ENCODE results near the gene DNAJC6. TPM values are rescaled to one million over a fixed set of nuclear protein-coding genes. Genes with fewer than 3 reads are reported as not detected.

The DNAJC6 gene
- total RNA-seq, 4 donors from 2014 or later: 0.10 to 0.75 (median 0.36) TPM; not detected in 1

- H3K36me3 ChIP-seq: no peaks in the 10 kb centered on the region
- TF ChIP-seq POLR2A (IDR thresholded peaks at IDR 0.05): no peak
- TF ChIP-seq CTCF (IDR thresholded peaks at IDR 0.05 in 4 of 5, conservative IDR thresholded peaks at IDR 0.05 in 1 of 5): no peak
- H3K9me3 ChIP-seq: no peaks in the 10 kb centered on the region
- H3K27ac ChIP-seq: no peak overlapping the region
- ATAC-seq (no peak), DNase-seq (no peak)
- no peaks in the 10 kb centered on the region for H3K27me3 ChIP-seq
- H3K4me1 ChIP-seq: no peaks in the 10 kb centered on the region
- intact Hi-C loops (cut with DNase I; ENCODE audit: low total_unique reads) (no loop called here), in situ Hi-C loops (cut with MboI; ENCODE audit: low sequenced_read_pairs in 4 of 4) (loop anchor here in 1 of 4 donors (25.0 kb wide), 1 partner anchor 547 kb away; no protein-coding TSS in a partner anchor)
- no peak overlapping the region for H3K4me3 ChIP-seq
Observed at GRCh38 chr1:65409314-65409713, 100.0 kb downstream of the DNAJC6 start.

- Histone ChIP-seq H3K27me3 (no peaks in the 10 kb centered on the region), H3K4me1 (no peaks in the 10 kb centered on the region), H3K4me3 (no peak overlapping the region), H3K9me3 (no peaks in the 10 kb centered on the region), H3K36me3 (no peaks in the 10 kb centered on the region), H3K27ac (no peak overlapping the region)
- TF ChIP-seq CTCF (IDR thresholded peaks at IDR 0.05 in 4 of 5, conservative IDR thresholded peaks at IDR 0.05 in 1 of 5) (no peak), POLR2A (IDR thresholded peaks at IDR 0.05) (no peak)
- intact Hi-C loops (cut with DNase I; ENCODE audit: low total_unique reads) (no loop called here), in situ Hi-C loops (cut with MboI; ENCODE audit: low sequenced_read_pairs in 4 of 4) (loop anchor here in 1 of 4 donors (25.0 kb wide), 1 partner anchor 548 kb away; no protein-coding TSS in a partner anchor)
- ATAC-seq (no peak), DNase-seq (no peak)
Observed at GRCh38 chr1:65409816-65410326, 100.5 kb downstream of the DNAJC6 start.

GRCh38 chr1:65412256-65412983 is 103.1 kb downstream of the DNAJC6 start:
- no peak for DNase-seq
- Histone ChIP-seq H3K4me1 (no peaks in the 10 kb centered on the region), H3K36me3 (no peaks in the 10 kb centered on the region), H3K27ac (no peak overlapping the region), H3K27me3 (no peaks in the 10 kb centered on the region), H3K9me3 (no peaks in the 10 kb centered on the region), H3K4me3 (no peak overlapping the region)
- in situ Hi-C loops (cut with MboI; ENCODE audit: low sequenced_read_pairs in 4 of 4): loop anchor here in 1 of 4 donors (25.0 kb wide), 1 partner anchor 550 kb away; no protein-coding TSS in a partner anchor
- intact Hi-C loops (cut with DNase I; ENCODE audit: low total_unique reads): no loop called here
- TF ChIP-seq CTCF (IDR thresholded peaks at IDR 0.05 in 4 of 5, conservative IDR thresholded peaks at IDR 0.05 in 1 of 5) (no peak), POLR2A (IDR thresholded peaks at IDR 0.05) (no peak)
- ATAC-seq: no peak

GRCh38 chr1:65412984-65413375 is 103.6 kb downstream of the DNAJC6 start:
- in situ Hi-C loops (cut with MboI; ENCODE audit: low sequenced_read_pairs in 4 of 4): loop anchor here in 1 of 4 donors (25.0 kb wide), 1 partner anchor 551 kb away; no protein-coding TSS in a partner anchor
- Histone ChIP-seq H3K36me3 (no peaks in the 10 kb centered on the region), H3K9me3 (no peaks in the 10 kb centered on the region), H3K27ac (no peak overlapping the region), H3K4me1 (no peaks in the 10 kb centered on the region), H3K4me3 (no peak overlapping the region), H3K27me3 (no peaks in the 10 kb centered on the region)
- ATAC-seq: no peak
- intact Hi-C loops (cut with DNase I; ENCODE audit: low total_unique reads): no loop called here
- TF ChIP-seq CTCF (IDR thresholded peaks at IDR 0.05 in 4 of 5, conservative IDR thresholded peaks at IDR 0.05 in 1 of 5): no peak
- TF ChIP-seq POLR2A (IDR thresholded peaks at IDR 0.05): no peak
- no peak for DNase-seq
